Transverse colon (tissue), 4 donors: Measurements from ENCODE around the gene IDUA. TPM values are rescaled to one million over a fixed set of nuclear protein-coding genes. Genes with fewer than 3 reads are reported as not detected.

Experiments used
- DNase-seq: peaks from one replicate; pipeline ENCODE4 v3.0.0-alpha.2; 2019
- H3K27ac ChIP-seq, 4 donors: fragments of 200-600 bp; sonication (generic); 2 replicates each; pipeline ENCODE4 v1.5.1; 2016 to 2018; ENCODE audit warnings: inconsistent platforms in 4 of 4
- H3K27me3 ChIP-seq: fragments of 200-600 bp; sonication (generic); 2 replicates; pipeline ENCODE4 v1.5.1; 2017; ENCODE audit warnings: inconsistent platforms
- H3K36me3 ChIP-seq, 4 donors: fragments of 200-600 bp; sonication (generic); 2 replicates each; pipeline ENCODE4 v1.5.1; 2017 to 2019; ENCODE audit warnings: inconsistent platforms in 4 of 4
- H3K4me1 ChIP-seq, 4 donors: fragments of 200-600 bp; sonication (generic); 2 replicates each; pipeline ENCODE4 v1.5.1; 2017 to 2020; ENCODE audit warnings: inconsistent platforms in 4 of 4
- H3K4me3 ChIP-seq, 4 donors: fragments of 200-600 bp; sonication (generic); 1 replicate in 1 of 4; 2 replicates in 3 of 4; pipeline versions ENCODE4 v1.5.1 to v1.6.1; 2017 to 2019; ENCODE audit warnings: inconsistent platforms in 4 of 4
- H3K9me3 ChIP-seq, 2 donors: fragments of 200-600 bp; sonication (generic); 2 replicates each; pipeline ENCODE4 v1.5.1; 2017 to 2019; ENCODE audit warnings: inconsistent platforms in 2 of 2
- CTCF ChIP-seq, 5 experiments: fragments of 200-600 bp in 3 of 5; fragments of 450-650 bp in 2 of 5; sonication (generic) in 3 of 5; IDR thresholded peaks; 1 replicate in 2 of 5; 2 replicates in 3 of 5; pipeline ENCODE4 v1.5.1; 2016 to 2017; ENCODE audit warnings: antibody characterized with exemption in 5 of 5, inconsistent platforms in 3 of 5, mild to moderate bottlenecking in 2 of 5, moderate library complexity in 1 of 5
- EP300 ChIP-seq: sonication (generic); formaldehyde crosslinking; IDR thresholded peaks from one replicate; pipeline ENCODE4 v1.6.1; 2017; ENCODE audit warnings: antibody characterized with exemption, low read depth
- POLR2A ChIP-seq: fragments of 450-650 bp; IDR thresholded peaks from one replicate; pipeline ENCODE4 v1.6.1; 2016; ENCODE audit warnings: antibody characterized with exemption, mild to moderate bottlenecking, moderate library complexity
- POLR2AphosphoS5 ChIP-seq, 3 donors: sonication (generic); formaldehyde crosslinking; IDR thresholded peaks; one replicate each; pipeline ENCODE4 v1.6.1; 2016; ENCODE audit warnings: antibody characterized with exemption in 3 of 3
- WGBS, 2 donors: methylation state at CpG; one replicate each; pipeline ENCODE4 v1.1.5; 2018; ENCODE audit warnings: low coverage in 1 of 2; 5-methylcytosine and 5-hydroxymethylcytosine counted together
- in situ Hi-C, 4 donors: fragments of 200-750 bp; cut with MboI; loops; one replicate each; pipeline versions ENCODE4 v1.15.0 to v1.15.1; 2017; ENCODE audit warnings: low sequenced_read_pairs in 3 of 4, low pct_ligation_motif_present in 1 of 4, low pct_unique_long_range_greater_than_20kb in 1 of 4
- intact Hi-C: fragments of 100-400 bp; cut with DNase I; formaldehyde crosslinking; loops from one replicate; pipeline ENCODE4 v1.15.1; 2023; ENCODE audit warnings: low total_unique reads
- total RNA-seq, 4 donors: library from RNA; depleted of rRNA; stranded (reverse); fragments of >200 nt; gene quantifications; one replicate each; pipeline ENCODE4 v1.1.0, GENCODE V29; 2016

IDUA gene
- total RNA-seq, 4 donors from 2014 or later: 25.9 to 78.6 (median 40.4) TPM

GRCh38 chr4:1040344-1041146, 53.7 kb downstream of the IDUA start:
- Histone ChIP-seq H3K4me3 (no peak overlapping the region), H3K27ac (no peak overlapping the region), H3K36me3 (no peaks in the 10 kb centered on the region), H3K4me1 (peaks cover 0 to 48% (median 28%) of the 10 kb centered on the region in 4 donors), H3K9me3 (no peaks in the 10 kb centered on the region), H3K27me3 (peaks cover 31% of the 10 kb centered on the region)
- intact Hi-C loops (no loop called here), in situ Hi-C loops (no loop called here)
- WGBS, 2 donors: 76% methylated on average over 17 of the region's 21 CpGs; no CpG with 5 or more reads in 1 of the 2 donors
- DNase-seq: no peak
- no peak for TF ChIP-seq EP300
- TF ChIP-seq CTCF (IDR thresholded peaks at IDR 0.05): no peak
- no peak for TF ChIP-seq POLR2A
- no peak for TF ChIP-seq POLR2AphosphoS5 (IDR thresholded peaks at IDR 0.05)

GRCh38 chr4:1041147-1041935, 54.5 kb downstream of the IDUA start:
- Histone ChIP-seq H3K9me3 (no peaks in the 10 kb centered on the region), H3K27ac (no peak overlapping the region), H3K4me1 (peaks cover 0 to 45% (median 28%) of the 10 kb centered on the region in 4 donors), H3K27me3 (peaks cover 33% of the 10 kb centered on the region), H3K36me3 (no peaks in the 10 kb centered on the region), H3K4me3 (no peak overlapping the region)
- in situ Hi-C loops (no loop called here), intact Hi-C loops (no loop called here)
- 43% methylated on average over 26 of the region's 36 CpGs; no CpG with 5 or more reads in 1 of the 2 donors for WGBS, 2 donors
- TF ChIP-seq EP300 (no peak), POLR2A (no peak), POLR2AphosphoS5 (IDR thresholded peaks at IDR 0.05) (no peak), CTCF (IDR thresholded peaks at IDR 0.05) (no peak)
- no peak for DNase-seq

GRCh38 chr4:1041936-1042330, 55.1 kb downstream of the IDUA start:
- H3K4me3 ChIP-seq: no peak overlapping the region
- no peak overlapping the region for H3K27ac ChIP-seq
- H3K9me3 ChIP-seq: no peaks in the 10 kb centered on the region
- peaks cover 33% of the 10 kb centered on the region for H3K27me3 ChIP-seq
- in situ Hi-C loops (no loop called here), intact Hi-C loops (no loop called here)
- TF ChIP-seq POLR2A (no peak), CTCF (IDR thresholded peaks at IDR 0.05) (no peak), POLR2AphosphoS5 (IDR thresholded peaks at IDR 0.05) (no peak)
- no peak for DNase-seq
- H3K36me3 ChIP-seq: no peaks in the 10 kb centered on the region
- WGBS, 2 donors: 41% methylated on average over 8 of the region's 8 CpGs; no CpG with 5 or more reads in 1 of the 2 donors
- H3K4me1 ChIP-seq: peaks cover 1 to 48% (median 30%) of the 10 kb centered on the region in 4 donors

GRCh38 chr4:1042352-1043055, 55.7 kb downstream of the IDUA start:
- no peak for DNase-seq
- H3K36me3 ChIP-seq: no peaks in the 10 kb centered on the region
- in situ Hi-C loops (no loop called here), intact Hi-C loops (no loop called here)
- H3K27ac ChIP-seq: no peak overlapping the region
- H3K27me3 ChIP-seq: peaks cover 33% of the 10 kb centered on the region
- 63 to 75% methylated on average over 4 to 17 of the region's 17 CpGs for WGBS, 2 donors
- no peak overlapping the region for H3K4me3 ChIP-seq
- peaks cover 3 to 53% (median 36%) of the 10 kb centered on the region in 4 donors for H3K4me1 ChIP-seq
- TF ChIP-seq POLR2A (no peak), POLR2AphosphoS5 (IDR thresholded peaks at IDR 0.05) (no peak), CTCF (IDR thresholded peaks at IDR 0.05) (no peak), EP300 (no peak)
- H3K9me3 ChIP-seq: no peaks in the 10 kb centered on the region
